B cell (primary cell): Measurements from ENCODE around the gene ACOX3. TPM values are rescaled to one million over a fixed set of nuclear protein-coding genes. Genes with fewer than 3 reads are reported as not detected.

Experiments
- ATAC-seq: fragments of 200-7000 bp; cut with Tn5 transposase; one replicate; pipeline ENCODE4 v1.10.0; 2021; ENCODE audit warnings: low read depth, mild to moderate bottlenecking, moderate number of reproducible peaks, moderate library complexity
- CTCF ChIA-PET: fragments of 350-600 bp; sonication (Branson Sonifier 250); formaldehyde crosslinking; loops from one replicate; lab custom pipeline; 2021; ENCODE audit warnings: antibody characterized with exemption, inconsistent platforms; lab: Charles Lee
- POLR2A ChIA-PET: fragments of 350-600 bp; sonication (Branson Sonifier 250); formaldehyde crosslinking; loops from one replicate; lab custom pipeline; 2021; ENCODE audit warnings: antibody characterized with exemption; lab: Charles Lee
- DNase-seq: peaks from one replicate; pipeline ENCODE4 v3.0.0; 2013
- H2AFZ ChIP-seq: 2 replicates; pipeline ENCODE4 v1.6.1; 2012; ENCODE audit warnings: mild to moderate bottlenecking, low read depth, low read length; ENCODE audit not compliant: insufficient read depth, poor library complexity, severe bottlenecking
- H3K27ac ChIP-seq, 2 donors: 1 replicate in 1 of 2; 2 replicates in 1 of 2; pipeline ENCODE4 v1.5.1; 2012 to 2013; ENCODE audit warnings: low read length in 2 of 2, mild to moderate bottlenecking in 2 of 2, moderate library complexity in 1 of 2
- H3K27me3 ChIP-seq, 4 experiments: fragments of 200-600 bp in 1 of 4; sonication (generic) in 1 of 4; replicated peaks in 1 of 4; 1 replicate in 2 of 4; 2 replicates in 2 of 4; pipeline versions ENCODE4 v1.6.1 to v1.7.0; 2013 to 2016; ENCODE audit warnings: low read length in 3 of 4, mild to moderate bottlenecking in 2 of 4, mixed read lengths in 1 of 4, moderate library complexity in 1 of 4; ENCODE audit not compliant: insufficient read depth in 4 of 4, control insufficient read depth in 3 of 4; ENCODE audit errors: control extremely low read depth in 1 of 4
- H3K36me3 ChIP-seq, 2 experiments: replicated peaks in 1 of 2; 1 replicate in 1 of 2; 2 replicates in 1 of 2; pipeline versions ENCODE4 v1.6.1 to v1.7.1; 2013; ENCODE audit warnings: low read length in 1 of 2; ENCODE audit not compliant: insufficient read depth in 2 of 2, control insufficient read depth in 1 of 2; ENCODE audit errors: control extremely low read depth in 1 of 2, extremely low read depth in 1 of 2
- H3K4me1 ChIP-seq, 2 donors: fragments of 200-600 bp in 1 of 2; sonication (generic) in 1 of 2; 1 replicate in 1 of 2; 2 replicates in 1 of 2; pipeline versions ENCODE4 v1.5.1 to v1.6.1; 2013 to 2017; ENCODE audit warnings: low read length in 2 of 2; ENCODE audit not compliant: control insufficient read depth in 2 of 2, insufficient read depth in 2 of 2
- H3K4me2 ChIP-seq: replicated peaks from 2 replicates; pipeline ENCODE3; 2012; ENCODE audit warnings: mild to moderate bottlenecking, low read depth, low read length; ENCODE audit not compliant: poor library complexity, severe bottlenecking
- H3K4me3 ChIP-seq, 5 experiments: fragments of 200-600 bp in 1 of 5; sonication (generic) in 1 of 5; 1 replicate in 3 of 5; 2 replicates in 2 of 5; pipeline versions ENCODE4 v1.5.1 to v1.7.0; 2011 to 2016; ENCODE audit warnings: low read length in 4 of 5, mild to moderate bottlenecking in 4 of 5, low read depth in 2 of 5, control low read depth in 1 of 5, moderate library complexity in 1 of 5; ENCODE audit not compliant: insufficient read depth in 1 of 5; ENCODE audit errors: control extremely low read depth in 1 of 5, extremely low read depth in 1 of 5
- H3K79me2 ChIP-seq: fragments of 200-600 bp; sonication (generic); one replicate; pipeline ENCODE4 v1.6.0; 2016; ENCODE audit warnings: low read length; ENCODE audit not compliant: control insufficient read depth, insufficient read depth
- H3K9ac ChIP-seq: fragments of 200-600 bp; sonication (generic); 2 replicates; pipeline ENCODE4 v1.6.1; 2017; ENCODE audit warnings: mild to moderate bottlenecking, low read length, moderate library complexity
- H3K9me3 ChIP-seq, 3 donors: one replicate each; pipeline versions ENCODE4 v1.6.1 to v1.7.1; 2013; ENCODE audit warnings: low read length in 2 of 3; ENCODE audit not compliant: control insufficient read depth in 2 of 3, insufficient read depth in 1 of 3; ENCODE audit errors: control extremely low read depth in 1 of 3
- H4K20me1 ChIP-seq: 2 replicates; pipeline ENCODE4 v1.6.0; 2012; ENCODE audit warnings: mild to moderate bottlenecking, low read length; ENCODE audit not compliant: insufficient read depth, control insufficient read depth, poor library complexity, severe bottlenecking
- H3K27ac Mint-ChIP-seq: one replicate; pipeline ENCODE4 v1.8.0; 2021; ENCODE audit warnings: mixed read lengths
- H3K27me3 Mint-ChIP-seq: one replicate; pipeline ENCODE4 v1.8.0; 2021; ENCODE audit warnings: mixed read lengths
- H3K4me1 Mint-ChIP-seq: one replicate; pipeline ENCODE4 v1.8.0; 2021; ENCODE audit warnings: mixed read lengths
- H3K4me3 Mint-ChIP-seq: one replicate; pipeline ENCODE4 v1.8.0; 2021; ENCODE audit warnings: mixed read lengths
- H3K9me3 Mint-ChIP-seq: one replicate; pipeline ENCODE4 v1.8.0; 2022; ENCODE audit warnings: mixed read lengths; ENCODE audit not compliant: insufficient read depth
- EZH2 ChIP-seq: IDR thresholded peaks from 2 replicates; pipeline ENCODE4 v1.6.1; 2012; ENCODE audit warnings: borderline replicate concordance, low read depth, mild to moderate bottlenecking, moderate library complexity, low read length; ENCODE audit not compliant: insufficient read depth, poor library complexity, severe bottlenecking
- WGBS: methylation state at CpG from one replicate; pipeline ENCODE4 v1.1.5; 2013; ENCODE audit warnings: missing lambda C conversion rate; ENCODE audit not compliant: insufficient coverage; 5-methylcytosine and 5-hydroxymethylcytosine counted together
- intact Hi-C: fragments of 100-400 bp; cut with micrococcal nuclease; formaldehyde crosslinking; loops from one replicate; pipeline ENCODE4 v1.10.0; 2022
- polyA plus RNA-seq: library from polyadenylated mRNA; depleted of rRNA; stranded (reverse); fragments of >200 nt; gene quantifications from 2 replicates; pipeline ENCODE4 v1.2.3, GENCODE V29; 2012
- total RNA-seq, 2 donors: library from RNA; stranded (reverse); fragments of 120-200 nt in 1 of 2; gene quantifications; 1 replicate in 1 of 2; 2 replicates in 1 of 2; pipeline versions ENCODE4 v1.2.3 to v1.2.4, GENCODE V29; 2013 to 2022
- TF ChIP-seq, protein P1 (sequence below): fragments of 200-600 bp; IDR thresholded peaks from one replicate; pipeline ENCODE4 v1.8.0; 2022; ENCODE audit warnings: antibody characterized with exemption, mild to moderate bottlenecking

The ACOX3 gene
- total and polyA plus RNA-seq, 2 donors (not counting 1 experiment from before 2014, with no cell fraction given): 4.6 to 23.1 TPM

- no peaks in the 10 kb centered on the region for H3K27me3 Mint-ChIP-seq
- ChIA-PET POLR2A (no interaction called here), CTCF (interaction anchor here (0.7 to 3.5 kb wide), 2 partner anchors 10 to 590 kb away, joined by 5 to 14 read pairs; no protein-coding TSS in a partner anchor)
- Histone ChIP-seq H3K4me1 (no peaks in the 10 kb centered on the region), H3K27me3 (no peaks in the 10 kb centered on the region), H3K4me3 (no peak overlapping the region), H4K20me1 (no peaks in the 10 kb centered on the region), H3K9me3 (peaks cover 0 to 4% (median 0%) of the 10 kb centered on the region in 3 donors), H3K36me3 (peaks cover 0 to 27% of the 10 kb centered on the region in 2 experiments), H3K79me2 (no peaks in the 10 kb centered on the region), H3K4me2 (no peak overlapping the region), H2AFZ (no peak overlapping the region), H3K27ac (no peak overlapping the region), H3K9ac (no peak overlapping the region)
- no peak for ATAC-seq
- no peak overlapping the region for H3K4me3 Mint-ChIP-seq
- WGBS: 59% methylated on average over 9 of the region's 9 CpGs
- intact Hi-C loops: no loop called here
- DNase-seq: no peak
- no peak overlapping the region for H3K27ac Mint-ChIP-seq
- H3K4me1 Mint-ChIP-seq: peaks cover 4% of the 10 kb centered on the region
- no peaks in the 10 kb centered on the region for H3K9me3 Mint-ChIP-seq
- TF ChIP-seq EZH2: no peak
- TF ChIP-seq, protein P1, sequence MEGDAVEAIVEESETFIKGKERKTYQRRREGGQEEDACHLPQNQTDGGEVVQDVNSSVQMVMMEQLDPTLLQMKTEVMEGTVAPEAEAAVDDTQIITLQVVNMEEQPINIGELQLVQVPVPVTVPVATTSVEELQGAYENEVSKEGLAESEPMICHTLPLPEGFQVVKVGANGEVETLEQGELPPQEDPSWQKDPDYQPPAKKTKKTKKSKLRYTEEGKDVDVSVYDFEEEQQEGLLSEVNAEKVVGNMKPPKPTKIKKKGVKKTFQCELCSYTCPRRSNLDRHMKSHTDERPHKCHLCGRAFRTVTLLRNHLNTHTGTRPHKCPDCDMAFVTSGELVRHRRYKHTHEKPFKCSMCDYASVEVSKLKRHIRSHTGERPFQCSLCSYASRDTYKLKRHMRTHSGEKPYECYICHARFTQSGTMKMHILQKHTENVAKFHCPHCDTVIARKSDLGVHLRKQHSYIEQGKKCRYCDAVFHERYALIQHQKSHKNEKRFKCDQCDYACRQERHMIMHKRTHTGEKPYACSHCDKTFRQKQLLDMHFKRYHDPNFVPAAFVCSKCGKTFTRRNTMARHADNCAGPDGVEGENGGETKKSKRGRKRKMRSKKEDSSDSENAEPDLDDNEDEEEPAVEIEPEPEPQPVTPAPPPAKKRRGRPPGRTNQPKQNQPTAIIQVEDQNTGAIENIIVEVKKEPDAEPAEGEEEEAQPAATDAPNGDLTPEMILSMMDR: no peak
These were observed 48.6 kb downstream of the ACOX3 start for GRCh38 chr4:8391972-8392371.

DNA sequence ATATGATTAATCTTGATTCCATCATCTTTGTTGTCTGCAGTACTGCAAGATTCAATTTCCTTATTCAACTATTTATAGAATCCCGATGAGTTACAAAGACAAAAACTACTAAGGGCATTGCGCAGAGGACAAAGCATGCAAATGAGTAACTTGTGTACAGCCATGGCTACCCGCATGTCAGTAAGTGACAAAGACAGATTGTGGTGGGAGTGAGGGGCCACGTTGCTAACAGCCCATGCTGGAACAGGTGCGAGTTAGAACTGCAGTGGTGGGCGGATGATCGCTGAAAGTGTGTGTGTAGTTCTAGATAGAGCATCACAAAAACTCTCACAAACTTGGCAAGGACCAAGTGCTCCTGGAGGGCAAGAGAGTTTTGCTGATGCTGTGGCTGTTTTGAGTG, 49.5 kb downstream of the ACOX3 start:
- peaks cover 0 to 4% (median 0%) of the 10 kb centered on the region in 3 donors for H3K9me3 ChIP-seq
- no peaks in the 10 kb centered on the region for H4K20me1 ChIP-seq
- WGBS: 75% methylated on average over 3 of the region's 7 CpGs
- TF ChIP-seq, protein P1: no peak
- TF ChIP-seq EZH2: no peak
- H3K9ac ChIP-seq: no peak overlapping the region
- Mint-ChIP-seq H3K27me3 (no peaks in the 10 kb centered on the region), H3K27ac (no peak overlapping the region), H3K4me1 (peaks cover 4% of the 10 kb centered on the region), H3K4me3 (no peak overlapping the region), H3K9me3 (no peaks in the 10 kb centered on the region)
- H3K4me2 ChIP-seq: no peak overlapping the region
- ChIA-PET CTCF (interaction anchor here (3.5 kb wide), 1 partner anchor 11 kb away, joined by 14 read pairs; no protein-coding TSS in a partner anchor), POLR2A (no interaction called here)
- no peaks in the 10 kb centered on the region for H3K4me1 ChIP-seq
- no peaks in the 10 kb centered on the region for H3K79me2 ChIP-seq
- H3K27me3 ChIP-seq: no peaks in the 10 kb centered on the region
- DNase-seq (no peak), ATAC-seq (no peak)
- no peak overlapping the region for H3K27ac ChIP-seq
- H3K4me3 ChIP-seq: no peak overlapping the region
- H3K36me3 ChIP-seq: peaks cover 0 to 27% of the 10 kb centered on the region in 2 experiments
- H2AFZ ChIP-seq: no peak overlapping the region
- intact Hi-C loops: no loop called here
